Ectodermal cell (in vitro differentiated cells): Measurements from ENCODE around the gene MSH2.

ENCODE experiments used
- H3K27ac ChIP-seq: 2 replicates; pipeline ENCODE4 v1.7.0; 2013; ENCODE audit warnings: mild to moderate bottlenecking, low read depth, low read length; ENCODE audit not compliant: insufficient read depth, poor library complexity, severe bottlenecking
- H3K27me3 ChIP-seq: 2 replicates; pipeline ENCODE4 v1.7.0; 2013; ENCODE audit warnings: mild to moderate bottlenecking, low read length; ENCODE audit not compliant: insufficient read depth, control insufficient read depth, poor library complexity, severe bottlenecking
- H3K36me3 ChIP-seq: one replicate; pipeline ENCODE4 v1.7.0; 2013; ENCODE audit warnings: low read length; ENCODE audit not compliant: control insufficient read depth, insufficient read depth
- H3K4me1 ChIP-seq: one replicate; pipeline ENCODE4 v1.7.0; 2013; ENCODE audit warnings: low read length; ENCODE audit not compliant: control insufficient read depth, insufficient read depth
- H3K4me3 ChIP-seq: 2 replicates; pipeline ENCODE4 v1.7.0; 2013; ENCODE audit warnings: low read depth, low read length, control low read depth; ENCODE audit not compliant: insufficient read depth
- H3K9me3 ChIP-seq: 2 replicates; pipeline ENCODE4 v1.7.0; 2013; ENCODE audit warnings: mild to moderate bottlenecking, low read length, moderate library complexity; ENCODE audit not compliant: control insufficient read depth
- WGBS, 2 experiments: methylation state at CpG; one replicate each; pipeline ENCODE4 v1.1.7; 2013; ENCODE audit warnings: missing lambda C conversion rate in 2 of 2; 5-methylcytosine and 5-hydroxymethylcytosine counted together

The MSH2 gene

GRCh38 chr2:47528455-47528854 is 125.5 kb downstream of the MSH2 start:
- no peaks in the 10 kb centered on the region for H3K9me3 ChIP-seq
- WGBS, 2 experiments, result 72 to 76% methylated on average over 6 of the region's 6 CpGs
- H3K27me3 ChIP-seq, result no peaks in the 10 kb centered on the region
- no peak overlapping the region for H3K4me3 ChIP-seq
- H3K36me3 ChIP-seq, result no peaks in the 10 kb centered on the region
- peaks cover 14% of the 10 kb centered on the region for H3K4me1 ChIP-seq
- no peak overlapping the region for H3K27ac ChIP-seq

GRCh38 chr2:47528874-47529273 is 125.9 kb downstream of the MSH2 start:
- H3K27ac ChIP-seq, result no peak overlapping the region
- peaks cover 19% of the 10 kb centered on the region for H3K4me1 ChIP-seq
- no peaks in the 10 kb centered on the region for H3K9me3 ChIP-seq
- H3K27me3 ChIP-seq, result no peaks in the 10 kb centered on the region
- no peaks in the 10 kb centered on the region for H3K36me3 ChIP-seq
- WGBS, 2 experiments, result 84 to 87% methylated on average over 6 of the region's 6 CpGs
- no peak overlapping the region for H3K4me3 ChIP-seq

GRCh38 chr2:47530105-47530760 is 127.3 kb downstream of the MSH2 start:
- no peak overlapping the region for H3K27ac ChIP-seq
- no peaks in the 10 kb centered on the region for H3K27me3 ChIP-seq
- H3K9me3 ChIP-seq, result no peaks in the 10 kb centered on the region
- no peak overlapping the region for H3K4me3 ChIP-seq
- H3K4me1 ChIP-seq, result peaks cover 27% of the 10 kb centered on the region
- no peaks in the 10 kb centered on the region for H3K36me3 ChIP-seq
- WGBS, 2 experiments, result 84 to 87% methylated on average over 16 of the region's 16 CpGs

- Histone ChIP-seq H3K27ac (no peak overlapping the region), H3K27me3 (no peaks in the 10 kb centered on the region), H3K4me3 (no peak overlapping the region), H3K4me1 (peaks cover 27% of the 10 kb centered on the region), H3K9me3 (no peaks in the 10 kb centered on the region), H3K36me3 (no peaks in the 10 kb centered on the region)
- WGBS, 2 experiments, result 92 to 95% methylated on average over 5 of the region's 5 CpGs
Measured at GRCh38 chr2:47531378-47532042, 128.6 kb downstream of the MSH2 start.
